HepG2 (cell line): Measurements from ENCODE around the gene CAMK2D.

ENCODE experiments used
- CTCF ChIP-seq: sonication (generic); formaldehyde crosslinking; IDR thresholded peaks from 2 replicates; pipeline ENCODE4 v1.5.0; 2020; ENCODE audit warnings: mild to moderate bottlenecking, missing genetic modification reagents, moderate library complexity
- ESRRA ChIP-seq: sonication (generic); formaldehyde crosslinking; IDR thresholded peaks from 2 replicates; pipeline ENCODE4 v1.5.1; 2020; ENCODE audit warnings: mild to moderate bottlenecking, low read depth, missing genetic modification reagents
- FOXP1 ChIP-seq, 2 experiments: fragments of 450-650 bp in 1 of 2; IDR thresholded peaks; 2 replicates each; pipeline ENCODE4 v1.6.1; 2017 to 2018; ENCODE audit warnings: antibody characterized with exemption in 1 of 2
- HMGXB4 ChIP-seq, 2 experiments: sonication (generic) in 1 of 2; formaldehyde crosslinking in 1 of 2; IDR thresholded peaks; 2 replicates each; pipeline versions ENCODE4 v1.4.0 to v1.6.1; 2018 to 2020; ENCODE audit warnings: missing genetic modification reagents in 2 of 2, borderline replicate concordance in 1 of 2, low read depth in 1 of 2, mild to moderate bottlenecking in 1 of 2, missing biosample characterization in 1 of 2
- KLF13 ChIP-seq: sonication (generic); formaldehyde crosslinking; IDR thresholded peaks from 2 replicates; pipeline ENCODE4 v1.4.0; 2020; ENCODE audit warnings: mild to moderate bottlenecking, missing genetic modification reagents
- MAFF ChIP-seq: IDR thresholded peaks from 2 replicates; pipeline ENCODE4 v1.6.1; 2011; ENCODE audit warnings: low read depth, low read length, improper control_type of control experiment
- PBX3 ChIP-seq: sonication (generic); formaldehyde crosslinking; IDR thresholded peaks from 2 replicates; pipeline ENCODE4 v1.8.1; 2023; ENCODE audit warnings: missing genetic modification reagents, inconsistent platforms, borderline replicate concordance
- PLSCR1 ChIP-seq: sonication (generic); formaldehyde crosslinking; IDR thresholded peaks from 2 replicates; pipeline ENCODE4 v1.5.0; 2020; ENCODE audit warnings: missing genetic modification reagents, mild to moderate bottlenecking, borderline replicate concordance
- POLR2A ChIP-seq, 2 experiments: IDR thresholded peaks; 2 replicates each; pipeline ENCODE4 v1.6.1; 2011; ENCODE audit warnings: low read depth in 2 of 2, low read length in 2 of 2, mild to moderate bottlenecking in 1 of 2, moderate library complexity in 1 of 2; ENCODE audit not compliant: insufficient read depth in 1 of 2
- TARDBP ChIP-seq: sonication (generic); formaldehyde crosslinking; IDR thresholded peaks from 2 replicates; pipeline ENCODE4 v1.8.0; 2022; ENCODE audit warnings: mild to moderate bottlenecking, missing genetic modification reagents
- ZBTB25 ChIP-seq: IDR thresholded peaks from 2 replicates; pipeline ENCODE4 v1.6.1; 2018; ENCODE audit warnings: missing genetic modification reagents
- ZBTB42 ChIP-seq: sonication (generic); formaldehyde crosslinking; IDR thresholded peaks from 2 replicates; pipeline ENCODE4 v1.5.0; 2020; ENCODE audit warnings: mild to moderate bottlenecking, missing genetic modification reagents
- ZNF563 ChIP-seq: sonication (generic); formaldehyde crosslinking; IDR thresholded peaks from 2 replicates; pipeline ENCODE4 v1.8.0; 2022; ENCODE audit warnings: mild to moderate bottlenecking, moderate library complexity, missing genetic modification reagents

GRCh38 chr4:113610537-113610936 lies 151.0 kb downstream of the CAMK2D start:
- TF ChIP-seq POLR2A (IDR thresholded peaks at IDR 0.05; ENCODE audit: insufficient read depth in 1 of 2, low read depth in 2 of 2, low read length in 2 of 2): no peak
- no peak for TF ChIP-seq PBX3 (CRISPR knock-in tag)
- no peak for TF ChIP-seq PLSCR1 (CRISPR knock-in tag)
- no peak for TF ChIP-seq FOXP1 (IDR thresholded peaks at IDR 0.05)
- TF ChIP-seq FOXP1 (CRISPR knock-in tag; IDR thresholded peaks at IDR 0.05): no peak
- TF ChIP-seq TARDBP: no peak
- TF ChIP-seq ZBTB42 (CRISPR knock-in tag): no peak
- TF ChIP-seq ESRRA (CRISPR knock-in tag): no peak
- no peak for TF ChIP-seq CTCF (CRISPR knock-in tag)
- no peak for TF ChIP-seq ZNF563
- TF ChIP-seq KLF13: no peak
- TF ChIP-seq ZBTB25 (CRISPR knock-in tag): no peak
- no peak for TF ChIP-seq HMGXB4 (CRISPR knock-in tag; IDR thresholded peaks at IDR 0.05; ENCODE audit: borderline replicate concordance in 1 of 2, low read depth in 1 of 2)
- TF ChIP-seq MAFF: no peak
